Fibroblast of the conjunctiva (primary cell): ENCODE results near the gene OR10H3.
"Not testable (repeated sequence)": the region's sequence is repeated elsewhere in the genome, so short reads cannot be mapped to it uniquely, and the experiment has no call there.

ENCODE experiments used
- DNase-seq: peaks from one replicate; pipeline ENCODE4 v3.0.0-alpha.2; 2010; ENCODE audit warnings: low read depth

The OR10H3 gene, protein sequence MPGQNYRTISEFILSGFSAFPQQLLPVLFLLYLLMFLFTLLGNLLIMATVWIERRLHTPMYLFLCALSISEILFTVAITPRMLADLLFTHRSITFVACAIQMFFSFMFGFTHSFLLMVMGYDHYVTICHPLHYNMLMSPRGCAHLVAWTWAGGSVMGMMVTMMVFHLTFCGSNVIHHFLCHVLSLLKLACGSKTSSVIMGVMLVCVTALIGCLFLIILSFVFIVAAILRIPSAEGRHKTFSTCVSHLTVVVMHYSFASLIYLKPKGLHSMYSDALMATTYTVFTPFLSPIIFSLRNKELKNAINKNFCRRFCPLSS

GRCh38 chr19:15737722-15738121 is at the start of gene OR10H3:
TSS of gene OR10H3 (plus strand) at chr19:15737985. CDS start at chr19:15741393, 3,408 bp downstream.
- DNase-seq: no peak

DNA sequence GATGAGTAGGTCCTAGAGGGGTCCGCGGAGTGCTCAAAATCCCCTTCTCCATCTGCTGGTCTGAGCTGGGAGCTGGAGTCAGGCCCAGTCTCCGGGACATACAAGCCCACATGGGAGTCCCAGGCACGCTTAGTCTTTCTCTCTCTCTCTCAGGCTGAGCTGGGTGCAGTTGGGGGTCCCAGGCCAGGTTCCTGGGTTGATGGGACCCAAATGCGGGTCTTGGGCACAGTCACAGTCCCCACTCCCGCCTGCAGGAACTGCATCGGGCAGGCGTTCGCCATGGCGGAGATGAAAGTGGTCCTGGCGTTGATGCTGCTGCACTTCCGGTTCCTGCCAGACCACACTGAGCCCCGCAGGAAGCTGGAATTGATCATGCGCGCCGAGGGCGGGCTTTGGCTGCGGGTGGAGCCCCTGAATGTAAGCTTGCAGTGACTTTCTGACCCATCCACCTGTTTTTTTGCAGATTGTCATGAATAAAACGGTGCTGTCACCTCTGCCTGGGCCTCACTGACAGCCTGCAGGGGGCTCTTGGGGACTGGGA is 41.1 kb upstream of the OR10H3 start:
- DNase-seq: no peak

GRCh38 chr19:15701757-15702533 is 35.8 kb upstream of the OR10H3 start:
- DNase-seq: no peak

GRCh38 chr19:15702534-15702930 is 35.3 kb upstream of the OR10H3 start:
- DNase-seq: no peak

- DNase-seq: no peak
Measured at GRCh38 chr19:15714638-15715037, 23.1 kb upstream of the OR10H3 start.

GRCh38 chr19:15715642-15716041 is 22.1 kb upstream of the OR10H3 start:
- no peak for DNase-seq

DNA sequence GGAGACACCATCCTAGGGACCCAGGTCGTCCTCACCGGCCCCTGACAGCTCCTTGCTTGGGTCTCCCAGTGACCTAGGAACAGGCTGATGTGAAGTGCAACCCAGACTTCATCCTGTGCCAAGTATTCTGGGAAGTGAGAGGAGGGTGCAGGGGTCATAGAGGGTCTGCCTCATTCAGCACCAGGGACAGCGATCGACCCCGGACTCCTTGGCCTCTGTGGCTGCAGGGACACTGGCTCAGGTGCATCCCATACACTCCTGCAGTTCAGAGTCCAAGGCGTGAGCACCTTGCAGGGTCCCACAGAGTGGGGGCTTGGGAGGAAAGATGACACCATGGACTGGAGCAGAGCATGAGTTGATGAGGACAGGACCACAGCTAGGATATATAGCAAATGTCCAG is 20.0 kb upstream of the OR10H3 start:
- DNase-seq: no peak

DNA sequence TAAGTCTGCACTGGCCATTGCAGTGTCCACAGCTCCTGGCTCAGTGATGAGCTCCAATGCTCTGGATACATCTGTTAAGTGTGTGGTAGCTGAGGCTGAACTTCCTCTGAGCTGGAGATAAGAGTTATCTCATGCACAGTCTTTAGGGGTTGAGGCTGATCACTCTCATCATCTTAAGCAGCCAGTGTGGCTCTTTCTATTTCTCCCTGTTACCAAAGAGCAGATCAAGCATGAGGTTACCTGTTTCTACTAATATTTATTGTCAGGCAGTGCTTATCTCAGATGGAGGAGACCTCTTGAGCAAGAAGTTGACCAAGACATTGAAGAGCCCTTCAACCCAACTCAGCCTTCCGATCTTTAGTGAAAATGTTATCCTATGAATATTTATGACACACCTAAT is 16.5 kb upstream of the OR10H3 start:
- DNase-seq: no peak

DNA sequence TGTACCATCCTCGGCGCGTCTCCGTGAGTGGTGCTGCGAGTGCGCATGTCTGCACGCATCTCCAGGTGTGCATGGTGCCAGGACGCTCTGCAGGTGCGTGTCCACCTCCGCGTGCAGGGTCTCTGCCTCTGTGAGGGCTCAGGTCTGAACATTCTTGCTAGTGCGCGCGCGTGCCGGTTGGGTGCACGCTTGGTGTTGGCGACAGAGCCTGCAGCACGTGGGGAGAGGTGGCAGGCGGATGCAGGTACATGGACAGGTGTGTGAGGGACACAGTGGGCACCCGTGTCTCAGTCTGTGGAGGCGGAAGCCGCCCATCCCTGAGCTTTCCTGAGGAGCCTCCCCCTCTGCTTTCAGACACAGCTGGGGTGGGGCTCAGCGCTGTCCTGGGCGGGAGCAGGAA is 14.8 kb upstream of the OR10H3 start:
- DNase-seq: no peak

GRCh38 chr19:15727724-15728123 is 10.1 kb upstream of the OR10H3 start, which contains the start of gene OR10H2:
TSS of gene OR10H2 (plus strand) at chr19:15728024. CDS start at chr19:15728044, 20 bp downstream.
- DNase-seq: no peak

DNA sequence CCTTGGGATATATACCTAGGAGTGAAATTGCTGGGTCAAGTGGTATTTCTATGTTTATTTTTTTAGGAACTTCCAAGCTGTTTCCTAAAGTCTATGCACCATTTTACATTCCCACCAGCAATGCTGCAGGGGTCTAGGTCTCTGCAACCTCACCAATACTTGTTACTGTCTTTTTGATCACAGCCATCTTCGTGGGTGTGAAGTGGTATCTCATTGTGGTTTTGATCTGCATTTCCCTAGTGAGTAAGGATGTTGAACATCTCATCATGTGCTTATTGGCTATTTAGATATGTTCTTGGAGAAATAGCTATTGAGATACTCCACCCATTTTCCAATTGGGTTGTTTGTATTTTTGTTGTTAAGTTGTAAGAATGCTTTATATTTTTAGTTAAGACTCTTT is 7.2 kb upstream of the OR10H3 start:
- DNase-seq: no peak

DNA sequence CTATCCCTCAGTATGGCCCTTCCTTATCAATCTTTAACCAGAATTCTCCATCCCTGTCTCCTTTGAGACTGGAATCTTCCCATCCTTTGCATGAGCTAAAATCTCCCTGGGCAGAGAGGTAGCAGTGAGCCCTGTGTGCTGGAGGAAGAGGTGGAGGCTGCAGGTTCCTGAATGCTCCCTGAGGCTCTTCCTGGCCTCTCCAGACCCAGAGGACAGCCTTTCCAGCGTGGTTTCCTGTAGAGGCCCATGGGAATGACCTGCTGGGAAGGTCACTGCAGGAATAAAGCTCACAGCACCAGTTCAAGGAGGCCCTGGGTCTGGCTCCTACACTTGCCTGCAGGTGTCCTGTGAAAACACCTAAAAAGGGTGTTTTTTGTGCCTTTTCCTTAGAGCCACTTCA is 5.4 kb upstream of the OR10H3 start:
- DNase-seq: no peak

DNA sequence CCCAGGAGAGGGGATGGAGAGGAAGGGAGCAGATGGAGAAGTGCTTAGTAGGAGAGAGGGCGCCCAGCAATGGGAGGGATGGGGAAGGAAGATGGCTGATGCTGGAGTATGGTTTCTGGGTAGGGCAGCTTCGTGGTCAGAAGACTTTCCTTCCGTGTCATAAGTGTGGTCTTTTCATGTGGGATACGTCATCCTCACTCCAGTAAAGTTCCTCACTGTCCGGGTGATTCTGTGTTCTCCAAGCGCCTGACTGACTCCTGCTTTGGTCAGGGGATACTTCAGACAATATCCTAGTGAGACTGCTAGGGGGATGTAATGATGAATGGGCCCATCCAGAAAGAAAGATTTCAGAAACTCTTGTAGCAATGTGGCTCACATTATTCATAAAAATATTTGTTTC is 3.9 kb upstream of the OR10H3 start:
- DNase-seq: no peak

DNA sequence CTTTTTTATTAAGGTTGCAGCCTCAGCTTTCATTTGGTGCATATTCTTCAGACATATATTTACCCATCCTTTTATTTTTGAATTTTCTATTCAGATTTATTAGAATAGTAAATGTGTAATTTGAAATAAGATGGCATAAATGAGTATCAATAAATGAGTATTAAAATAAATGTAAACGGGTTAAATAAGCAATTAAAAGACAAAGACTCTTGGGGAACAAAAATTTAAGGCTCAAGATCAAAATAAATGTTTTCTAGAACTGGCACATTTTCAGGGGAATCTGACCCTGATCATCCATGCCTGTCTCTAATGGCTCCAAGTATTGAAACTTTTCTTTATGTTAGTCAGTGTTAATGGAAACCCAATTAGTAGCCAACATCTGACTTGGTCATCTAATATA is 3.0 kb downstream of the OR10H3 start:
- DNase-seq: no peak

- no peak for DNase-seq
Measured at GRCh38 chr19:15748239-15748638, 10.5 kb downstream of the OR10H3 start.

- no peak for DNase-seq
Measured at GRCh38 chr19:15758379-15758778, 20.6 kb downstream of the OR10H3 start.

- DNase-seq: no peak
Measured at GRCh38 chr19:15759962-15760565, 22.3 kb downstream of the OR10H3 start.

DNA sequence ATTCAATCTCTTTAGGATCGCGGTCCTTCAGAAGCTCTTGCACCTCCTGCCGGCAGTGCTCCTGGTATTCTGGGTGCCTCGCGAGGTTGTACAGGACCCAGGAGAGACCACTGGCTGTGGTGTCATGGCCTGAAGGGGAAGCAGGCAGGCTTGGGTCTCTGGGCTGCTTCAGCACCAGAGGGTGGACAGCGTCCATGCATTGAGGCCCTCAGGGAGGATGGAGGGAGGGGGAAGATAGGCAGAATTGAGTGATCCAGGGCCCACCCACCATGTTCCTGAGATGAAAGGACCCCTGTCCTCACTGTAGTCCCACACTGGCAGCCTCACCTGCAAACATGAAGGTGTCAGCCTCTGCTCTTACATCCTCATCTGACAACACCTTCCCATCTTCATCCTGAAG is 31.8 kb downstream of the OR10H3 start:
- DNase-seq: no peak

DNA sequence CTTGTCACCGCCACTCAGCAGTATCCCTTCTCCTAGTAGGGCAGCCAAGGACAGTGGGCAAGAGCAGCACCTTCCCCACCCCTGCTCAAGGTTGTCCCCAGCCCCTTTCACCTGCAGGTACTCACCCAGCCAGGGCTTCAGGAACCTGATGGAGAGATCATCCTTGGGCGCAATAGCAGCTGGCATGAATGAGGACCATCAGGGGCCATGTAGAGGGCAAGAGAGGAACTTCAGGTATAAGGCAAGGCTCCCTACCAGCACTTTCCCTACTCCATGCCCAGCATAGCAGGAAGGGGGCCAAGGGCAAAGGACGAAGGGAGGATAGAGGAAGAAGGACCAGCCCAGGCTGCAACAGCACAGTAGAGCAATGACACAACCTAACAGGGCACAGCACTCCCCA is 36.4 kb downstream of the OR10H3 start:
- DNase-seq: not testable (repeated sequence)

DNA sequence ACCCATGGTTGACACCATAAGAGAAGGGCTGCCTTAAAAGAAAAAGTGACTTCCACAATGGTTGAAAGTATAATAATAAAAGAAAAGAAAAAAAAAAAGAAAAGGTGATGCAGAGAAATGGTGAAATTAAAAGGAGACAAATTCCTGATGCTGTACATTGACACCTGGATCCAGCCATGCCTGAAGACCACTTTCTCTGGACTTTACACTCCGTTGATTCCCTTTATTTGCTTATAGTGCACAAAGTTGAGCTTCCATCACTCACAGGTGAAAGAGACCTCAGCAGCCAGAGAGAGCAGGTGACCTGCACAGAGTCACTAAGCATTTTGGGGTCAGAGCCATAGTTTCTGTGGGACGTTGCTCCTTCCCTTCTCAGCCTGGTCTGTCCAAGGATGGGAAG is 37.5 kb downstream of the OR10H3 start:
- no peak for DNase-seq

DNA sequence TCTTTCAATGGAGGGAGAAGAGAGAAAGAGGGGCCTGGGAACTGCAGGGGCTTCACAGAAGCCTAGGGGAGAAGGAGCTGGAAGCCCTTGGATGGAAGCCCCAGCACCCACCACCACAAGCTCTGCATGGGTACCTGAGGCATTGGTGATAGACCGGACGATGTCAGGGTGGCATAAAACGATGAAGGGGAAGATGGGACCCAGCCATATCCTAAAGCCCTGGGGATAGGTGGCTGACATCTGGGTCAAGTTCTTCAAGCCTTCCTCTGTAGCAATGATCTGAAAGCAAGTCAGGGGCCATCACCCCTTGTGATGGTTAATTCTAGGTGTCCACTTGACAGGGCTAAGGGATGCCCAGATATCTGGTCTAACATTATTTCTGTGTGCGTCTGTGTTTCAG is 38.5 kb downstream of the OR10H3 start:
- no peak for DNase-seq

GRCh38 chr19:15776991-15777970 is 39.5 kb downstream of the OR10H3 start:
- DNase-seq: no peak
